Measurements from ENCODE around the gene MS4A10. TPM values are rescaled to one million over a fixed set of nuclear protein-coding genes. Genes with fewer than 3 reads are reported as not detected.

Gene MS4A10
- total RNA-seq, 2 experiments from 2014 or later, result not detected

Other genes starting within 250 kb of the MS4A10 start
- gene MS4A8, start 85.7 kb upstream of the MS4A10 start, total RNA-seq, result not detected
- not detected for gene MS4A18, start 60.6 kb upstream of the MS4A10 start, total RNA-seq
- not detected for gene MS4A15, start 28.5 kb upstream of the MS4A10 start, total RNA-seq
- gene CCDC86, start 56.8 kb downstream of the MS4A10 start, total RNA-seq, result 10 to 100 TPM; 48.1 to 51.4 TPM
- gene PTGDR2, start 70.6 kb downstream of the MS4A10 start, total RNA-seq, result under 1 TPM; 0.23 to 0.38 TPM
- not detected for gene ZP1, start 82.2 kb downstream of the MS4A10 start, total RNA-seq
- gene PRPF19, start 121.3 kb downstream of the MS4A10 start, total RNA-seq, result 100 to 1,000 TPM; 142 to 150 TPM
- gene TMEM109, start 128.8 kb downstream of the MS4A10 start, total RNA-seq, result 100 to 1,000 TPM in 1 of 2 experiments, 10 to 100 TPM in 1; 93.2 to 101 TPM
- 1 to 10 TPM; 1.1 to 1.3 TPM for gene TMEM132A, start 139.1 kb downstream of the MS4A10 start, total RNA-seq
- gene SLC15A3, start 166.8 kb downstream of the MS4A10 start, total RNA-seq, result 1 to 10 TPM; 3.9 to 4.7 TPM
- 100 to 1,000 TPM; 196 to 201 TPM for gene CD6, start 186.3 kb downstream of the MS4A10 start, total RNA-seq

All from activated CD8-positive, alpha-beta T cell treated with anti-CD3 and anti-CD28 coated beads for 36 hours (primary cell).